ENCODE data around the gene LMF2. TPM values are rescaled to one million over a fixed set of nuclear protein-coding genes. Genes with fewer than 3 reads are reported as not detected.

The LMF2 gene
- total RNA-seq, 1 donor from 2014 or later, result 66.2 TPM

DNA sequence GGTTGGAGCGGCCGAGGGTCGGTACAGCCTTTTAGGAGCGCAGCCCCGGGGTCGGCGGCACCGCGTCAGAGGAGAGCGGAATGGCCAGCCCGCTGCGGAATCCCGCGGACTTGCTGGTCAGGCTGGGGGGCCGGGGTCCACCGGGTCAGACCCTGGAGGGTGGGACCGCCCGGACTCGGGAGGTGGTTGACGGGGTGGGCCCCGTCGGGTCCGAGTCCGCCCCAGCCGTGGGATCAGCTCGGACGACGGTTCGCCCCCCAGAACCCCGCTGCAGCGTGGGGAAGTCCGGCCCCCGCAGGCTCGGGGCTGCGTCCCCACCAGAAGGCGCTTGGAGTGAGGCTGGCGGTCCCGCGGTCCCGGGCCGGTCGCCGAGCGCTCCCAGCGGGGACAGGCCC, 26.5 kb downstream of the LMF2 start:
- H3K4me1 Mint-ChIP-seq, result peaks cover 9% of the 10 kb centered on the region
- no peaks in the 10 kb centered on the region for H3K9me3 Mint-ChIP-seq
- H3K27me3 Mint-ChIP-seq (ENCODE audit: low read depth), result peaks cover 52% of the 10 kb centered on the region
- no peak for DNase-seq (ENCODE audit: low spot score in 2 of 2, unreplicated experiment in 2 of 2)
- H3K36me3 Mint-ChIP-seq, result no peaks in the 10 kb centered on the region
- no peak overlapping the region for H3K27ac Mint-ChIP-seq
- TF ChIP-seq, protein P1, sequence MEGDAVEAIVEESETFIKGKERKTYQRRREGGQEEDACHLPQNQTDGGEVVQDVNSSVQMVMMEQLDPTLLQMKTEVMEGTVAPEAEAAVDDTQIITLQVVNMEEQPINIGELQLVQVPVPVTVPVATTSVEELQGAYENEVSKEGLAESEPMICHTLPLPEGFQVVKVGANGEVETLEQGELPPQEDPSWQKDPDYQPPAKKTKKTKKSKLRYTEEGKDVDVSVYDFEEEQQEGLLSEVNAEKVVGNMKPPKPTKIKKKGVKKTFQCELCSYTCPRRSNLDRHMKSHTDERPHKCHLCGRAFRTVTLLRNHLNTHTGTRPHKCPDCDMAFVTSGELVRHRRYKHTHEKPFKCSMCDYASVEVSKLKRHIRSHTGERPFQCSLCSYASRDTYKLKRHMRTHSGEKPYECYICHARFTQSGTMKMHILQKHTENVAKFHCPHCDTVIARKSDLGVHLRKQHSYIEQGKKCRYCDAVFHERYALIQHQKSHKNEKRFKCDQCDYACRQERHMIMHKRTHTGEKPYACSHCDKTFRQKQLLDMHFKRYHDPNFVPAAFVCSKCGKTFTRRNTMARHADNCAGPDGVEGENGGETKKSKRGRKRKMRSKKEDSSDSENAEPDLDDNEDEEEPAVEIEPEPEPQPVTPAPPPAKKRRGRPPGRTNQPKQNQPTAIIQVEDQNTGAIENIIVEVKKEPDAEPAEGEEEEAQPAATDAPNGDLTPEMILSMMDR (IDR thresholded peaks at IDR 0.05; ENCODE audit: unreplicated experiment), result no peak
- peak overlapping the region; percentile 50 for H3K4me3 Mint-ChIP-seq

DNA sequence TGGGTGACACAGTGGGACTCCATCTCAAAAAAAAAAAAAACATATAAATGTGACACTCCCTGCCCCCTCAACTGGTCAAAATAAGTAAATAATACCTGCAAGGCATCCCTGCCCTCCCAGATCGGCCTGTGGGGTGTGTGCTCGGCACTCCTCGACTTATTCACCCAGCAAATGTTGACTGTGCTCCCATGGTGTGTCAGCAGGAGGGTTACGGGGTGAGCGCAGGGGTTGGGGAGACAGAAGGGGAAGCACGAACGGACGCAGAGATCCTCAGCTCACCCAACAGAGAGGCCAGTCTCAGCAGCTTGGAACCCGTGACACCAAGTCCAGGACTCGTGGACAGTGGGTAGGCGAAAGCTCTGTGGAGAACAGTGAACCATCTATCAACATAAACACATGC, 27.8 kb downstream of the LMF2 start:
- peaks cover 45% of the 10 kb centered on the region for H3K27me3 Mint-ChIP-seq (ENCODE audit: low read depth)
- H3K9me3 Mint-ChIP-seq, result no peaks in the 10 kb centered on the region
- H3K36me3 Mint-ChIP-seq, result no peaks in the 10 kb centered on the region
- TF ChIP-seq, protein P1 (IDR thresholded peaks at IDR 0.05; ENCODE audit: unreplicated experiment), result no peak
- H3K4me3 Mint-ChIP-seq, result peak overlapping the region; percentile 56
- DNase-seq (ENCODE audit: low spot score in 2 of 2, unreplicated experiment in 2 of 2), result no peak
- no peak overlapping the region for H3K27ac Mint-ChIP-seq
- H3K4me1 Mint-ChIP-seq, result peaks cover 13% of the 10 kb centered on the region

DNA sequence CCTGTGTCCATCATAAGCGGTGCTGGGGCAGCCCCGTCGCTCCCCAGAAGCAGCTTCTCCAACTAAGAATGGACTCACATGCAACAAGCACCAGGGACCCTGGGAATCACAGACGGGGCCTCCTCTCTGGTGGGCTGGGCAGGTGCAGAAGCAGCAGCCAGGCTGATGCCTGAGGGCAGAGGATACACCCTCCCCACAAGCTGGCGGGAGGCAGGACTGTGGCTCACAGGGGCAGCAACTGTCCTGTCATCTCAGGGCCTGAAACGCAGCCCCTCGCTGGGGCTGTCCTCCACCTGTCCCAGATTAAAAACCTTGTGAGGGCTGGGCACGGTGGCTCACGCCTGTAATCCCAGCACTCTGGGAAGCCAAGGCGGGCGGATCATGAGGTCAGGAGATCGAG, 29.6 kb downstream of the LMF2 start:
- Mint-ChIP-seq H3K4me3 (no peak overlapping the region), H3K4me1 (peaks cover 26% of the 10 kb centered on the region), H3K36me3 (no peaks in the 10 kb centered on the region), H3K9me3 (no peaks in the 10 kb centered on the region), H3K27me3 (ENCODE audit: low read depth) (peaks cover 37% of the 10 kb centered on the region), H3K27ac (no peak overlapping the region)
- TF ChIP-seq, protein P1 (IDR thresholded peaks at IDR 0.05; ENCODE audit: unreplicated experiment), result no peak
- DNase-seq (ENCODE audit: low spot score in 2 of 2, unreplicated experiment in 2 of 2), result no peak

DNA sequence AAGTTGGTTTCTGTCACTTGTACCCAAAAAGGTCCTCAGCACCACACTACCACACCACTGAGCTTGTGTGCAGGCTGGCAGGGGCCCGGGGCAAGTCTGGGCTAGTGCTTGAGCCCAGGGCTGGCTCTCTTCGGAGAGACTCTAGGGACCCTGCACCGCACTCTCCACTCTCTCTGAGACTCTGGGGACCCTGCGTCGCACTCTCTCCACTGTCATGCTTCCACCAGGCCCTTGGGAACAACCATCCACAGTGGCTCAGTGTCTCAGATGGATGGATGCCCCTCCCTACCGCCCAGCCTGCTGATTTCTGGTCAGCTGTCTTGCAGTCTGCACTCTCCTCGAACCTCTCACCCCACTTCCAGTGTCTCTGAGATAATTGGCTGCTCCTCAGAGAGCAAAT, 30.6 kb downstream of the LMF2 start:
- H3K27ac Mint-ChIP-seq, result peak overlapping the region; percentile 50
- no peaks in the 10 kb centered on the region for H3K9me3 Mint-ChIP-seq

DNA sequence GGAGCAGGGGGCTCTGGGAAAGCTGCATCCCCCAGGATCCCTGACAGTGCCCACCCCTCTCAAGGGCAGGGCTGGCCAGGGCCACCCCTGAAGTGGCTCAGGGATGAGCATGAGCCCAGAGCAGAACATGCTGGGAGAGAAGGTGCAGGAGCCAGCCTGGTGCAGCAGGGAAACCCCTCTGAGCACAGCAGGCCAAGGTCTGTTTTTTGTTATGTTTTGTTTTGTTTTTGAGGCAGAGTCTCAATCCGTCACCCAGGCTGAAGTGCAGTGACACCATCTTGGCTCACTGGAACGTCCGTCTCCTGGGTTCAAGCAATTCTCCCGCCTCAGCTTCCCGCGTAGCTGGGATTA, 31.9 kb downstream of the LMF2 start:
- Mint-ChIP-seq H3K27me3 (ENCODE audit: low read depth) (peaks cover 27% of the 10 kb centered on the region), H3K36me3 (no peaks in the 10 kb centered on the region), H3K9me3 (no peaks in the 10 kb centered on the region), H3K4me1 (peaks cover 32% of the 10 kb centered on the region), H3K27ac (no peak overlapping the region), H3K4me3 (peak overlapping the region; percentile 66)
- no peak for DNase-seq (ENCODE audit: low spot score in 2 of 2, unreplicated experiment in 2 of 2)
- TF ChIP-seq, protein P1 (IDR thresholded peaks at IDR 0.05; ENCODE audit: unreplicated experiment), result no peak

More for the DNA sequence above, 30.6 kb downstream of the LMF2 start:
- Mint-ChIP-seq H3K4me3 (peak overlapping the region; percentile 66), H3K4me1 (peaks cover 28% of the 10 kb centered on the region), H3K27me3 (ENCODE audit: low read depth) (peaks cover 31% of the 10 kb centered on the region), H3K36me3 (no peaks in the 10 kb centered on the region)
- DNase-seq (ENCODE audit: low spot score in 2 of 2, unreplicated experiment in 2 of 2), result no peak
- TF ChIP-seq, protein P1 (IDR thresholded peaks at IDR 0.05; ENCODE audit: unreplicated experiment), result no peak

Data from mesothelial cell of epicardium (in vitro differentiated cells).